Gastrocnemius medialis (tissue), 4 donors: ENCODE results near the gene MFSD11.

Experiments used
- POLR2A ChIP-seq, 2 donors: fragments of 450-650 bp; IDR thresholded peaks; one replicate each; pipeline ENCODE4 v1.6.1; 2017; ENCODE audit warnings: antibody characterized with exemption in 2 of 2, mild to moderate bottlenecking in 2 of 2, moderate library complexity in 2 of 2
- TF ChIP-seq, protein P1 (sequence below), 5 experiments: fragments of 450-650 bp in 3 of 5; fragments of 200-600 bp in 2 of 5; sonication (generic) in 2 of 5; IDR thresholded peaks in 4 of 5; conservative IDR thresholded peaks in 1 of 5; 1 replicate in 4 of 5; 2 replicates in 1 of 5; pipeline ENCODE4 v1.5.1; 2016 to 2019; ENCODE audit warnings: antibody characterized with exemption in 5 of 5, mild to moderate bottlenecking in 3 of 5, moderate library complexity in 3 of 5

- TF ChIP-seq, protein P1, sequence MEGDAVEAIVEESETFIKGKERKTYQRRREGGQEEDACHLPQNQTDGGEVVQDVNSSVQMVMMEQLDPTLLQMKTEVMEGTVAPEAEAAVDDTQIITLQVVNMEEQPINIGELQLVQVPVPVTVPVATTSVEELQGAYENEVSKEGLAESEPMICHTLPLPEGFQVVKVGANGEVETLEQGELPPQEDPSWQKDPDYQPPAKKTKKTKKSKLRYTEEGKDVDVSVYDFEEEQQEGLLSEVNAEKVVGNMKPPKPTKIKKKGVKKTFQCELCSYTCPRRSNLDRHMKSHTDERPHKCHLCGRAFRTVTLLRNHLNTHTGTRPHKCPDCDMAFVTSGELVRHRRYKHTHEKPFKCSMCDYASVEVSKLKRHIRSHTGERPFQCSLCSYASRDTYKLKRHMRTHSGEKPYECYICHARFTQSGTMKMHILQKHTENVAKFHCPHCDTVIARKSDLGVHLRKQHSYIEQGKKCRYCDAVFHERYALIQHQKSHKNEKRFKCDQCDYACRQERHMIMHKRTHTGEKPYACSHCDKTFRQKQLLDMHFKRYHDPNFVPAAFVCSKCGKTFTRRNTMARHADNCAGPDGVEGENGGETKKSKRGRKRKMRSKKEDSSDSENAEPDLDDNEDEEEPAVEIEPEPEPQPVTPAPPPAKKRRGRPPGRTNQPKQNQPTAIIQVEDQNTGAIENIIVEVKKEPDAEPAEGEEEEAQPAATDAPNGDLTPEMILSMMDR (IDR thresholded peaks at IDR 0.05 in 4 of 5, conservative IDR thresholded peaks at IDR 0.05 in 1 of 5): no peak
- no peak for TF ChIP-seq POLR2A (IDR thresholded peaks at IDR 0.05)
Measured at GRCh38 chr17:76742958-76743357, 5.0 kb downstream of the MFSD11 start.
